SKM-1 treated with dmso at 0.1 percent for 144 hours (cell line): Measurements from ENCODE around the gene WDR59.
"Not testable (repeated sequence)": the region's sequence is repeated elsewhere in the genome, so short reads cannot be mapped to it uniquely, and the experiment has no call there.

Experiments used
- DNase-seq: peaks from one replicate; lab custom pipeline; 2025; ENCODE audit not compliant: unreplicated experiment; lab: John Stamatoyannopoulos, UW

The WDR59 gene

DNA sequence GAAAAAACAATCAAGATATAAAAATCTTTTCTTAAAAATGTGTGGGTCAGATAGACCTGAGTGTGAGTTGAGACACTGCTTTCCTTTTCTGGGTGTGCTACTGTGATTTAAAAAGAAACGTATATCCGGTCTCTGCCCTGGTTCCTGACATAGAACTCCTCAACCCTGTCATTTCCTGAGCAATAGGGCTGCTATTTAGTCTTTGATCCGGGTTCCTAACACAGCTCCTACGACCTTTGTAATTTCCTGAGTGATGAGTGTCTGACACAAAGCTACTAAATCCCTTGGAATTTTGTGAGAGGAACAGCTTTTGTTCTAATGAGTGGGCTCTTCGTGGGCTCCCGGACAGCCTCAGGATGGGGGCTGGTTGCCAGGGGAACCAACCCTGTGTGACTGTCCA, 116.4 kb downstream of the WDR59 start:
- no peak for DNase-seq

DNA sequence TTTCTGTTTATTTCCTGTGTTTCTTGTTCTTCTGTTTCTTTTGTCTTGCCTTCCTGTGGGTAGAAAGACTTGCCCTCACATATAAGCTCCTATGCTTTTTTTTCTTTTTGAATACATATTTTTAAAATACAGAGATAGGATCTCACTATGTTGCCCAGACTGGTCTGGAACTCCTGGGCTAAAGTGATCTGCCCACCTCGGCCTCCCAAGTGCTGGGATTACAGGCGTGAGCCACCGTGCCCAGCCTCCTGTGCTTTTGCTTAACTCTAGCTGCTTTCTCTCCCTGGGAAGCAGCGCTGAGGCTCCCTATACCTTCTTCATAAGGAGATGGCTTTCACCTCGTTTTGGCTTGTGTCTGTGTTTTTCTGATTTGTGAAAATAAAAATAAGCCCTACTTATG, 116.9 kb downstream of the WDR59 start:
- no peak for DNase-seq

DNA sequence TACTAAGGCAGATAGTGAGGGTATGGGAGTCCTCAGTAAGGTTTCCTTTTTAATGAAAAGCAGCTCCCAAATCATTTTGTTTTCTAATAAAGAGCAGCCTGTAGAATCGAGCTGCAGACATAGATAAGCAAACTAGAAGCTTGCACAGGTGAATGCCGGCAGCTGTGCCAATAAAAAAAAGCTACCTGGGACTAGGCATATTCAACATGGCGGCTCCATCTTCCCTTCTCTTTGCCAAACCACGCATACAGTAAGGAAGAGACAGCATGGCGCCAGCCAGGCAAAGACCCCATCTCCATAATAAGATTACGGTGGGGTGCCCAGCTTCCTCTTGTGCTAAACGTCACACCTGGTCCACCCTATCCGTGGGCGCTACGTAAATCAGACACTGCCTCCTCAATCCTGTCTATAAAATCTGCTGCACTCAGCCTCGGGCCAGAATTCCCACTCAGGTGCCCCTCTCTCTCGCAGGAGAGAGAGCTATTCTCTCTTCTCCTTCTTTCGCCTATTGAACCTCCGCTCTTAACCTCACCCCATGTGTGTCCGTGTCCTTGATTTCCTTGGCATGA, 117.6 kb downstream of the WDR59 start:
- DNase-seq: no peak

DNA sequence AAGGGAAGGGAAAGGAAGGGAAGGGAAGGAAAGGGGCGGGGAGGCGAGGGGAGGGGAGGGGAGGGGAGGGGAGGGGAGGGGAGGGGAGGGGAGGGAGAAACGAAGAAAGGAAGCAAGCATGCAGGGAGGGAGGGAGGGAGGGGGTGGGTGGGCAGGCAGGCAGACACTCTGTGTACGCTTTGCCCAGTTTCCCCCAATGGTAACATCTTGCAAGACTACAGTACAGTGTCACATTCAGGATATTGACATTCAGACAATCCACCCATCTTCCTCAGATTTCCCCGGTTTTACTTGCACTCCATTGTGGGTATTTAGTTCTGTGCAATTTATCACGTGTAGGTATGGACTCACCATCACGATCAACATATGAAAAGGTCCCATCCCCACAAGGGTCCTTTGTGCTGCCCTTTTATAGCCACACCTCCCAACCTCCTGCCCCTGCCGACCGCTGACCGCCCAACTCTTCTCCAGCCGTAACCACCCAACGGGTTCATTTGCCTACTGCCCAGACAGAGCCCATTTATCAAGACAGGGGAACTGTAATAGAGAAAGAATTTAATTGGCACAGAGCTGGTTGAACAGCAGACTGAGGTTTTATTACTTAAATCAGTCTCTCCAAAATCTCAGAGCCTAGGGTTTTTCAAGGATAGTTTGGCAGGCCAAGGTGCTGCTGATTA, 118.9 kb downstream of the WDR59 start:
- DNase-seq: no peak

DNA sequence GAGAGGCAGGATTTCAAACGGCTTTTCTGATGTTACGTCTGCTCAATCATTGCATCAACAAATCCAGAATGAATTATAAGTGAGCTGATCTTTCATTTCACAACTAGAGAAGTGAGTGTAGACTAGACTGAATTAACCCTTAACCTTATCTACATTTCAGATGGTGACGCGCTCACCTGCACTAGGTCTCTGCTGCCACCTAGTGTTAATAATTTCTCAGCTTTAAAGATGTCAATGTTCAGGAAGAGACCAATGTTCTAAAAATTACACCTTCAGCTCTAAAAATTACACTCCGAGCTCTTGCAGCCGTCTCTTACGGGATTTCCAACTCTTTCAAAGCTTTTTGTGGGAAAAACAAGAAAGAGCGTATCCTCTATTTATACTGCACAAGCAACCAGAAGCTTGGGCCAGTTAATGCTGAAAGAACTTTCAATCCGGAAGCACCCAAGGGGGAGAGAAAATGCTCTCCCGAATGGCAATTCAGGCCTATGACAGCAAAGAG, 122.1 kb downstream of the WDR59 start:
- no peak for DNase-seq

DNA sequence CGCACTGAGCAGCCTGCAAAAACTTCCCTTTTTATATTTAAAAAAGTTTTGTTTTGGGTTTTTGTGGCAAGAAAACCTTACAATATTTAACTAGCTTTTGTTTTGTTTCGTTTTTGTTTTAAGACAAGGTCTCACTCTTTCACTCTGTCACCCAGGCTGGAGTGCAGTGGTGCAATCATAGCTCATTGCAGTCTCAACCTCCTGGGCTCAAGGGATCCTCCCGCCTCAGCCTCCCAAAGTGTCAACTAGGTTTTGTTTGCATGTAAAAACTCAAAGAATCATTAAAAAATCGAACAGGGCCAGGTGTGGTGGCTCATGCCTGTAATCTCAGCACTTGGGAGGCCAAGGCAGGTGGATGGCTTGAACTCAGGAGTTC, 132.4 kb downstream of the WDR59 start:
- DNase-seq: no peak

DNA sequence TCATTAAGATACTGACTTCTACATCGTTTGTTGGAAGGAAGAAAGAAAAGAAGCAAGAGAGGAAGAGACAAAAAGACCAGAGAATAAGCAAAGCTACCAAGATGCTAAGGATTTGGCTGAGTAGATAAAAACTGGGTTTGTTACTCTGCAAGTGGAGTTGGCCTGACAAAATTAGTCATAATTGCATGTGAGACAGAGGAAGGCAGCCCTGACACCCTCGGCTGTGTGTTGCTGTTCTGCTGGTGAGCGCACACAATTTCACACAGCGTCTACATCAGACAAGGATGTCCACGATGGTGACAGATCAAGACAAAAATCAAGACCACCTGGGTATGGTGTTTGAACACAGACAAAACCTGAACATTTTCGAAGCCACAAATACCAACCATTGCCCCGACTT, 134.9 kb downstream of the WDR59 start:
- no peak for DNase-seq

DNA sequence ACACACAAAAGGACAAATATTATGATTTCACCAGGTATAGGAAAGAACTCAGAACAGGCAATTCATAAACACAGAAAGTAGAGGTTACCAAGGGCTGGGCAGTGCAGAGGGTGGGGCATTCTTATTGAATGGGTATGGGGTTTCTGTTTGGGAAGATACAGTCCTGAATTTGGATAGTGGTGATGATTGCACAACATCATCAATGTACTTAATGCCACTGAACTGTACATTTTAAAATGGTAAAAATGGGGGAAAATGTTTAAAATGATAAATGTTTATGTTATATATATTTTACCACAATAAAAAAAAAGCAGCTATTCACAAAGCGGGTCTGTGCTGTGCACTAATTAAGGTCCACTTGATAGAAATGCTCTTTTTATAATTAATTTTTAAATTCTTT, 137.7 kb downstream of the WDR59 start:
- DNase-seq: no peak

DNA sequence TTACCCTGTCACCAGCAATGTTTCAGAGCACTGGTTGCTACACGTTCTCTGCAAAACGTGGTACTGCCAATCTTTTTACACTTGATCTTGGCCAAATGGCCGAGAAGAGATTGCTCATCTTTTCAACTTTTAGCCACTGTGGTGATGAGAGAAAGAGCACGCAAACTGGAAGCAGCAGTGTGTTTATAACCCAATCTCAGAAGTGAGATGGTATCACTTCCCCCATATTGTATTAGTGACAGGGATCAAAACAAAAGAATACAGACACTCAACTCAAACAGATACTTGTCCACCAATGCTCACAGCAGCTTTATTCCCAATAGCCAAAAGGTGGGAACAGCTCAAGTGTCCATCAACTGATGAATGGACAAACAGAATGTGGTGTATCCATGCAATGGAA, 138.2 kb downstream of the WDR59 start:
- DNase-seq: no peak

DNA sequence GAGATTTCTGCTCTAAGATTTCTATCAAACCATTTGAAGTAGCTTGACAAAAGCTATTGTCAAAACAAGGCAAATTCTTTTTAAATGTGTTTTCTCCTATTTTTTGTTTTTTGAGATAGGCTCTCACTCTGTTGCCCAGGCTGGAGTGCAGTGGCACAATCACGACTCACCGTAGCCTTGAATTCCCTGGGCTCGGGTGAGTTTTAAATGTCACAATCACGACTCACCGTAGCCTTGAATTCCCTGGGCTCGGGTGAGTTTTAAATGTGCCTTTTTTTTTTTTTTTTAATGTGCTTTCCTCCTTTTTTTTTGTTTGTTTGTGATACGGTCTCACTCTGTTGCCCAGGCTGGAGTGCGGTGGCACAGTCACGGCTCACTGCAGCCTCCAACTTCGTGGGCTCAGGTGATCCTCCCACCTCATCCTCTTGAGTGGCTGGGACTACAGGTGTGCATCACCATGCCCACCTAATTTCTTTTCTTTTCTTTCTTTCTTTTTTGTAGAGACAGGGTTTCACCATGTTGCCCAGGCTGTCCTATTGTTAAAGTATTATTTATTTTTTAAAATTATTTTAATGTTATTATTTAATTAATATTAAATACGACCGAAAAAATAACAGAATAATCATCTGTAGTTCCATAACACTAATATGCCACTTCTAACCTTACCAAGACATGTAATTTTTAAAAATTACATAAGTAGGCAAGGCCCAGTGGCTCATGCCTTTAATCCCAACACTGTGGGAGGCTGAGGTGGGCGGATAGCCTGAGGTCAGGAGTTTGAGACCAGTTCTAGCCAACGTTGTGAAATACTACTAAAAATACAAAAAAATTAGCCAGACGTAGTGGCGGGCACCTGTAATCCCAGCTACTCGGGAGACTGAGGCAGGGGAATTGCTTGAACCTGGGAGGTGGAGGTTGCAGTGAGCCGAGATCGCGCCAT, 140.6 kb downstream of the WDR59 start:
- no peak for DNase-seq

DNA sequence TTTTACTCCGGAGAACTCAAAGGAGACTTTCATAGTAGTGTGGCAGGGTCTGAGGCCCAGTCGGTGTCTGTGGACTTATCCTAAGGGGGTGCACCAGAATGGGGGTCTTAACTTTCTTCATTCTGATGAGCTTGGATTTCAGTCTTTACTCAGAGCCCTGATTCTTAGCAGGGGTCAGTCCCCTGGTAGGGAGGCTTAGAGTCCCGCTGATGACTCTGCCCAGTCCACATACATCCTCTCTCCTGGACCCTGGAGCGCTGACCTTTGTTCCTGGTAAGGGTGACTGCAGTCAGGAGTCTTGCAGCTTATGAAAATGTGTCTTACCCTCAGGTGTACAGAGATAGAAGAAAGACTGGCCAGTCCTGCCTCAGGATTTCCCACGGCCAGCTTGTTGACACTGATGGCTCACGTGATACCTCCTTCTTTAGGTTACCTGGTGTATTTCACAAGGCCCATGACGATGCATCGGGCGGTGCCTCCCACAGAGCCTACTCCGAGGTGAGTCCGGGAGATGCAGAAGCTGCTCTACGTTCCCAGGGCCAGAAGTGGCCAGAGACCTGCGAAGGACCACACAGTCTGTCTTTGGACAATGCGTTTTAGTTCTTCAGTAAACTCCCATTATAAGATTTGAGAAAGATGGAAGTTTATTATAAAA, 141.4 kb downstream of the WDR59 start:
- not testable (repeated sequence) for DNase-seq

DNA sequence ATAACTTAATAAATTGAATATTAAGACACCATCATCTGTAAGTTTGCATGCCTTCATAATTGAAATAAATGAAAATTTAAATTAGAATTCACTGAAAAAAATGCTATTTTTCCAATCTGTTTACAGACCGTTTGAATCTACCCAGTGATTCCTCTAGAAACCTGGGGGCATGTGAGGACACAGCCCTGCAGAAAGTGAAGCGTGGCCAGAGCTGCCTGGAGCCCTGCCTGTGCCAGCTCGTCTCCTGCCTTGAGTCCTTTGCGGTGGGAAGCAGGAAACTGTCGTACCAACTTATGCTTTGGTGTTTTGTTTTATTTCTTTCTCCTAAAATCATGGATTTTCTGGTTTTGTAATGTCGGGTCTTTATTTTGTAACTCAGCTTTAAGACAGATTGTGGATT, 142.5 kb downstream of the WDR59 start:
- no peak for DNase-seq

DNA sequence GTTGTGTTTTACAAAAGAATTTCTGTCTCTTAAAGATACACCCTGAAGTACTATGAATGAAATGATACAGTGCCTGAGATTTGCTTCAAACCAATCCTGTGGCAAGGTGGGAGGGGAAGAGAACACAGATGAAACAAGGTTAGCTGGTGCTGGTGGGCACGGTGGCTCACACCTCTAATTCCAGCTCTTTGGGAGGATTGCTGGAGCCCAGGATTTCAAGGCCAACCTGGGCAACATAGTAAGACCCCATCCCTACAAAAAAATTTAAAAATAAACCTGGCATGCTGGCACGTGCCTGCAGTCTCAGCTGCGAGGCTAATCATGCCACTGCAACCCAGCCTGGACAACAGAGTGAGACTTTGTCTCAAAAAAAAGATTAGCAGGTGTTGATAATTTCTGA, 143.0 kb downstream of the WDR59 start:
- no peak for DNase-seq

DNA sequence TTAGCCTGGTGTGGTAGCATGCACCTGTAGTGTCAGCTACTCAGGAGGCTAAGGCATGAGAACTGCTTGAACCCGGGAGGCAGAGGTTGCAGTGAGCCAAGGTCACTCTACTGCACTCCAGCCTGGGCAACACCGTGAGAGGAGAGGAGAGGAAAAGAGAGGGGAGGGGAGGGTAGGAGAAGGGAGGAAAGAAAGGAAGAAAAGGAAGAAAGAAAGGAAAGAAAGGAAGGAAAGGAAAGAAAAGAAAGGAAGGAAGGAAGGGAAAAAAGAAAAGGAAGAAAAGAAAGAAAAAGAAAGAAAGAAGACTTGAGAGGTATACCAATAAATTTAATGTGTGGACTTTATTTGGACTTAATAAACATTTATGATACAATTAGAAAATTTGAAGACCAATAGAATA, 143.5 kb downstream of the WDR59 start:
- no peak for DNase-seq

DNA sequence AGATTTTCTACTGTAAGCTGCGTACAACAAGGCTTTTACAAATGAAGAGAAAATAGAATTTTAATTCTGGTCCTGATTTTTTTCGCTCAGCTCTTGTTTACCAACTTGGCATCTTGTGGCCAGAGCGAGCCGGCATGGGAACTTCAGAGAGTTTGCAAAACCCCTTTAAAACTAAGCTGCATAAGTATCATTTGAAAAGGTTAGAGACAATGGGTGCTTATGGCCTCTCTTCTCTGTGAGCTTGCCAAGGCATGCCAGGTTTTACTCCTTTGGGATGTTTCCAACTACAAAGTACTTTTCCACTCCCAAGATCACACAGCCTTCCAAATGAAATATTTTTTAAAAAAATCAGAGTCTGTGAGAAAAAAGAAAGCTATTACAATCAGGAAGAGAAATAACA, 147.9 kb downstream of the WDR59 start:
- DNase-seq: no peak

DNA sequence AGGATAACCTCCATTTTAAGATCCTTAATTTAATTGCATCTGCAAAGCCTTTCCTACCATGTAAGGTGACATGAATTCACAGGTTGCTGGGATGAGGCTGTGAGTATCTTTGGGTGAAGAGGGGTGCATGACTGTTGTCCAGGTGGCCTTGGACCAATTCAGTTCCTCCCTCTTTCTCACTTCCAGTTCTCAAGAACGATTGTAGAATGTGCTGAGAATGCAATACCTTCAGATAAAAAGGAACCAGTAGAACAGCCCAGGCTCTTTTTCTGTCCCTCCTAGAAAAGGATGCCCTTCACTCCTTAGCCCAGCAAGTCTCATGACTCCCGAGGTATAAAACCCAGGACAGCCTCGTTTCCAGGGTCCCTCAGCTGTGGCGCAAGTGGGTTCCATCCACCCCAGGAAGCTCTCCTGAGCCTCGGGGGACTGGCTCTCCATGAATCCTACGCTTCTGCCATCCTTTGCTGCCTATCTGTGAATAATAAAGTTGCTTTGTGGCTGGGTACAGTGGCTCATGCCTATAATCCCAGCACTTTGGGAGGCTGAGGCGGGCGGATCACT, 148.7 kb downstream of the WDR59 start:
- DNase-seq: no peak

DNA sequence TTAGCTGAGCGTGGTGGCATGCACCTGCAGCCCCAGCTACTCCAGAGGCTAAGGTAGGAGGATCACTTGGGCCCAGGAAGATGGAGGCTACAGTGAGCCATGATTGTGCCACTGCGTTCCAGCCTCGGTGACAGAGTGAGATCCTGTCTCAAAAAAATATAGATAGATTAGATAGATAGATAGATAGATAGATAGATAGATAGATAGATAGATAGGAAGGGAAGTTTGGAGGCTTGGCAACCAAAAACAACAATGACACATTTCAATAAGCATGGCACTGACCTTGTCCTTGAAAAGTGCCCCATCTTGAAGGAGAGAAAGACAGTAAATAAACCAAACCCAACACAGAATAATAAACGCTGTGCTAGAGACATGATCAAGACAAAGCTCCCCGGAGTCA, 152.7 kb downstream of the WDR59 start:
- no peak for DNase-seq

DNA sequence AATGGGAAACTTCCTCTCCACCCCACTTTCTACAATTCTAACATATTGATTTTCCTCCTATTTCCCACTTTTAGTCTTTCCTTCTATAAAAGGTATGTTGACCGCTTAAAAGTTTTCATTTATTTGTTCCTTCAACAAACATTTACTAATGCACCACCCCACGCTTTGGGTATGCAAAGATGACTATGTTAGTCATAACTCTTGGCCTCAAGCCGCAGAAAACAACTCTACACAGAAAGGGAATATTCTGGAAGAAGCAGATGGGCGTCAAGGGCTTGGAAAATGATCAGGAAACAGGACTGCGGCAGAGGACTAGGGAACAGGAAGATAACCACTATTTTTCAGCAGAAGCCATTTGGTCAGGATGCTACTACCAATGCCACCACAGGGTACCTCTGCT, 153.5 kb downstream of the WDR59 start:
- no peak for DNase-seq

DNA sequence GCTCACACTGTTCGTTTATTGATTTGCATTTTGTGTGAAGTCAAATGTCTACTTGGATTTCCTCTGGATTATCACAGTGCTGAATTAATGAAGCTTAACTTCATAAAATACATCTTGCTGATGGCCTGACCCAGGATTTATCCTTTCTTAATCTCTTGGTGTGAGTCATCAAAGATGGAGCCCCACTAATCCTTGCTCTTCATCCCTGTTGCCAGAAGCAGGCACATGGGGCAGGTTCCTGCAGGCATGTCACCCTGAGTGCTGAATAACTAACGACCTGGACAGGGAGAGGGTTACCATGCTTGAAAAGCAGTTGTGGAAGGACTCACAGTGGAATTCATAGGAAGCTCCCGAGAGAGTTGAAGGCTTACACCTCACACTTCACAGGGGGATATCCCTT, 154.3 kb downstream of the WDR59 start:
- no peak for DNase-seq

DNA sequence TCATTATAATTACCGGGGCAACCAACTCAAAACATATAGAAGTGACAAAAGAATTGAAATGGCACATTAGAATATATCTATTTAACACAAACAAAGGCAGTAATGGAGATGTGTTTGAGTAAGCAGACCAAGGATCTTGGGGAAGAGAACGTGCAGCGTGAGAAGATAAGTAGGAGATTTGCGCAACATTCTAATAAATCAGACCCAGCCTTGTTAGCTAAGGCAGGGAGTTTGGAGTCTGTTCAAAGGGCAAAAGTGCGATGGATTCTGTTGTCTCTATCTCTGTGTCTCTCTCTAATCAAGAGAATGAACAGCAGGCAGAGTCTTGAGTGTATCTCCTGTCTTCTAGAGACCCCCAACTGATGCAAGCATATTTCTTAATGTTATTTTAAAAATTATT, 155.3 kb downstream of the WDR59 start:
- DNase-seq: no peak

DNA sequence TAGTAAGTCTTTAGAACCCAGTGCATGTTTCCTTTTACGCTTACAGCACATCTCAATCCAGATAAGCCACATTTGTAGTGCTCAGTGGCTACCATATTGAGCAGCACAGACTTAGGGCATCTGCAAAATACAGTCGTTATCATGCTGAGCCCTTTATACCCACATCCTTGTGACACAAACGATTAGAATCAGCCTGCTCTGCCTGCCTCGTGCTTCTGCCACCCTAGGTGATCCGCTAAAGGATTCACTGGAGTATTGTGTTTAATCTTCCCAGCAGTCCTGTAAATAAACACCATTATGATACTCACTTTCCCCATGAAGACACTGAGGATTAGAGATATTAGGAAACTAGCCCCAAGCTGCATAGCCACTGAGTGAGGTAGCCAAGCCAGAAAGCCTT, 159.0 kb downstream of the WDR59 start:
- DNase-seq: no peak
